C4-2B (cell line): ENCODE results near the gene SEC16A.

ENCODE experiments used
- H3K27ac ChIP-seq: fragments of 450-650 bp; 2 replicates; pipeline ENCODE4 v1.5.1; 2017
- ZFX ChIP-seq: fragments of 450-650 bp; IDR thresholded peaks from 2 replicates; pipeline ENCODE4 v1.6.1; 2017
- TF ChIP-seq, protein P1 (sequence below): fragments of 450-650 bp; conservative IDR thresholded peaks from 2 replicates; pipeline ENCODE4 v1.5.1; 2017; ENCODE audit warnings: mild to moderate bottlenecking

SEC16A gene

DNA sequence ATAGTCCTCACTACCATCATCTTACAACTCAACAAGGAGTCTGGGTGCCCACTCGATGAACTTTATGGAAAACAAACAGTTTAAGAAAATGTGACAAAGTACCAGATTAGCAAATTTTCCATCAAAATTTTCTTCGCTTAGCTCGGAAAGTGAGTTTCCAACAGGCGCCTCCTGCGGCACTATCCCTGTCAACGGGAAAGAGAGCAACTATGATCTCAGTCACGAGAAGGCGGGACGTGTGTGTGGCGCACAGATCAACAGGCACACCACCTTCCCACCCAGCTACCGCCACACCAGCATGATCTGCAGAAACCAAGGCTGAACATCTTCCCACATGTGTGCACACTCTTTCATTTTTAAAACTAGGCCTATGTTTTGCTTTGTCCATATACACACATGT is 29.5 kb downstream of the SEC16A start:
- TF ChIP-seq, protein P1, sequence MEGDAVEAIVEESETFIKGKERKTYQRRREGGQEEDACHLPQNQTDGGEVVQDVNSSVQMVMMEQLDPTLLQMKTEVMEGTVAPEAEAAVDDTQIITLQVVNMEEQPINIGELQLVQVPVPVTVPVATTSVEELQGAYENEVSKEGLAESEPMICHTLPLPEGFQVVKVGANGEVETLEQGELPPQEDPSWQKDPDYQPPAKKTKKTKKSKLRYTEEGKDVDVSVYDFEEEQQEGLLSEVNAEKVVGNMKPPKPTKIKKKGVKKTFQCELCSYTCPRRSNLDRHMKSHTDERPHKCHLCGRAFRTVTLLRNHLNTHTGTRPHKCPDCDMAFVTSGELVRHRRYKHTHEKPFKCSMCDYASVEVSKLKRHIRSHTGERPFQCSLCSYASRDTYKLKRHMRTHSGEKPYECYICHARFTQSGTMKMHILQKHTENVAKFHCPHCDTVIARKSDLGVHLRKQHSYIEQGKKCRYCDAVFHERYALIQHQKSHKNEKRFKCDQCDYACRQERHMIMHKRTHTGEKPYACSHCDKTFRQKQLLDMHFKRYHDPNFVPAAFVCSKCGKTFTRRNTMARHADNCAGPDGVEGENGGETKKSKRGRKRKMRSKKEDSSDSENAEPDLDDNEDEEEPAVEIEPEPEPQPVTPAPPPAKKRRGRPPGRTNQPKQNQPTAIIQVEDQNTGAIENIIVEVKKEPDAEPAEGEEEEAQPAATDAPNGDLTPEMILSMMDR: no peak
- TF ChIP-seq ZFX: no peak
- no peak overlapping the region for H3K27ac ChIP-seq

DNA sequence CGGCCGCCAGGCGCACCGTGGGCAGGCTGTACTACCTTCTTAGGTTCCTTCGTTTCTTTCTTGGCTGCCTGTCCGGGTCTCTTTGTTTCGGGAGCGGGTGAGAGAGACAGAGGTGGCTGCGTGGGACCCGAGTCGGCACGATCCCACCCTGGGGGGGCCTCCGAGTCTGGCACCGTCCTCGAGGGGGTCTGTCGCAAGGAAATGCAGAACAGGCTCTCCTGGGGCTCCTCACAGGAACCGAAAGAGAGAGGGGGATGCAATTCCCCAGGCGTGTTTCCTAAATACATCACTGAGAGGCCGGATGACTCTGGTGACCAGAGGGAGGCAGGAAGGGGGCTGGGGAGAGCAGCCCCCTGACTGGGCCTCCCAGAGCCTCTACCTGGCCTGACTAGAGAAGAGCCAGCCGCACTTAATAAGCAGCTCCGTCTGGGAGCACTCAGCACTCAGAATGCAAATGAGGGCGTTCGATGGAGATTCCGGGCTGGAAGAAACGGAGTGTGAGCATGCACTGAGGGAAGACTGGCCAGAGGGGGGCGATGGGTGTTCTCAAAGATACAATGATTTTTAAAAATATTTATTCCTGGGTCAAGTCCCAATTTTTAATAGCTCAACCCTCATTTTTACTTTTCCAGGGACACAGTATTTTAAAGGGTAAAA is 31.5 kb downstream of the SEC16A start:
- TF ChIP-seq, protein P1: no peak
- no peak for TF ChIP-seq ZFX
- no peak overlapping the region for H3K27ac ChIP-seq

- H3K27ac ChIP-seq: no peak overlapping the region
- TF ChIP-seq, protein P1: no peak
- TF ChIP-seq ZFX: no peak
These were observed 34.2 kb downstream of the SEC16A start for GRCh38 chr9:136448655-136449054.

GRCh38 chr9:136447173-136447778 is 35.6 kb downstream of the SEC16A start:
- H3K27ac ChIP-seq: no peak overlapping the region
- TF ChIP-seq, protein P1: no peak
- TF ChIP-seq ZFX: no peak

DNA sequence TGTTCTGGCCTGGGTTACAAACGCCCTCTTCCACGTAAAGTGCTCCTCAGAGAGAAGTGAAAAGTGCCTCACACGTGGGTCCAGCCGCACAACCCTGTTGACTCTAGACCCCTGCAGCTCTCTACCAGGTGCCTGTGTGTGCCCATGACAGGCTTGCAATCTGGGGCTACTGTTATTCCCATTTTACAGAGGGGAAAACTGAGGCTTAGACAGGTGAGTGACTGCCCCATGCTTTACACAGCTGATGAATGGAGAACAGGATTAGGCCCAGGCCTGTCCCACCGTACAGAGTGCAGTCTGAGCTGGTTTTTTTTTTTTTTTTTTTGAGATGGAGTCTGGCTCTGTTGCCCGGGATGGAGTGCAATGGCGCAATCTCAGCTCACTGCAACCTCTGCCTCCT is 37.0 kb downstream of the SEC16A start:
- no peak for TF ChIP-seq ZFX
- TF ChIP-seq, protein P1: no peak
- no peak overlapping the region for H3K27ac ChIP-seq

DNA sequence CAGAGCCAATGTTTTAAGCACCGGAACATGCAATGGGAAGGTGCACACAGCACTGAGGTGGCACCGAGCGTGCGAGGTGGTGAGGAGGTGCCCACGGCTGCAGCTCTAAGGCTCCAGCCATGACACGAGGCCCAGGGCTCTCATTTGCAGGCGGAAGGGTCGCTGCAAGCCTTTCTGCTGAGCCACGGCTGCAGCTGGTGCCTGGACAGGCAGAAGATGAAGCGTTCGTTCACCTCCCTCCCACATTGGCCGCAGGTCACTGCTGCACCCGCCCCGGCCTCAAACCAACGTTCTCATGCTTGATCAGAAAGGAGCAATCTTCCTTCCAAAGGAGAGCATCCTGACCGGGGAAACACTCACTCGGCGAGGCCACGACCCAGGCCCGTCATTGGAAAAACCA is 38.7 kb downstream of the SEC16A start:
- no peak overlapping the region for H3K27ac ChIP-seq
- no peak for TF ChIP-seq ZFX
- TF ChIP-seq, protein P1: no peak

DNA sequence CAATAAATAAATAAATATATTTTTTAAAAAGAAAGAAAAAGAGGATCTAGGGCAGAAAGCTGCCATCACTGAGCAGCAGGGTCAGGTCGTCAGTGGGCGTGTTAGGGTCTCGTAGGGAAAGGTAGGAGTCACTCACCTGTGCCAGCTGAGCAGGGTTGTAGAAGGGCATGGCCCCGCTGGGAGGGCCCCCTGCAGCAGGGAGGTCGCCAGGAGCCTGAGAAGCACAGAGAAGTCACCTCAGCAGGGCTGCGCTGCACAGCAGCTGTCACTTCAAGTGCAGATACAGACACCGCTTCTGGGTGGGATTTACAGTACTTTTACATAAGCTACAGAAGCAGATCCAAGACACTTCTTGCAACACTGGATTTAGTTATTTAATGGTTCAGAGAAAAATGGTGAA is 39.2 kb downstream of the SEC16A start:
- no peak overlapping the region for H3K27ac ChIP-seq
- no peak for TF ChIP-seq ZFX
- TF ChIP-seq, protein P1: no peak
